ENCODE data around the gene ZBTB44. TPM values are rescaled to one million over a fixed set of nuclear protein-coding genes. Genes with fewer than 3 reads are reported as not detected.
"Not testable (repeated sequence)": the region's sequence is repeated elsewhere in the genome, so short reads cannot be mapped to it uniquely, and the experiment has no call there.

ZBTB44 gene
- total RNA-seq, 1 donor, result 76.5 TPM

- H3K4me3 ChIP-seq (ENCODE audit: low read length), result no peak overlapping the region
- no peaks in the 10 kb centered on the region for H3K9me3 ChIP-seq (ENCODE audit: low read depth, low read length)
- H3K27me3 ChIP-seq (ENCODE audit: insufficient read depth, low read length), result no peaks in the 10 kb centered on the region
- H3K4me1 ChIP-seq (ENCODE audit: insufficient read depth, low read length), result peaks cover 23% of the 10 kb centered on the region
Observed at GRCh38 chr11:130247319-130247718, 67.4 kb downstream of the ZBTB44 start.

- Histone ChIP-seq H3K27me3 (ENCODE audit: insufficient read depth, low read length) (no peaks in the 10 kb centered on the region), H3K9me3 (ENCODE audit: low read depth, low read length) (no peaks in the 10 kb centered on the region), H3K4me3 (ENCODE audit: low read length) (no peak overlapping the region), H3K4me1 (ENCODE audit: insufficient read depth, low read length) (peaks cover 23% of the 10 kb centered on the region)
Observed at GRCh38 chr11:130246738-130247137, 68.0 kb downstream of the ZBTB44 start.

- H3K4me1 ChIP-seq (ENCODE audit: insufficient read depth, low read length), result peaks cover 23% of the 10 kb centered on the region
- no peaks in the 10 kb centered on the region for H3K27me3 ChIP-seq (ENCODE audit: insufficient read depth, low read length)
- no peaks in the 10 kb centered on the region for H3K9me3 ChIP-seq (ENCODE audit: low read depth, low read length)
- H3K4me3 ChIP-seq (ENCODE audit: low read length), result no peak overlapping the region
Observed at GRCh38 chr11:130246270-130246669, 68.4 kb downstream of the ZBTB44 start.

- H3K4me3 ChIP-seq (ENCODE audit: low read length); H3K9me3 ChIP-seq (ENCODE audit: low read depth, low read length); H3K27me3 ChIP-seq (ENCODE audit: insufficient read depth, low read length): not testable (repeated sequence)
- peaks cover 23% of the 10 kb centered on the region for H3K4me1 ChIP-seq (ENCODE audit: insufficient read depth, low read length)
Observed at GRCh38 chr11:130245375-130245774, 69.3 kb downstream of the ZBTB44 start.

- no peaks in the 10 kb centered on the region for H3K27me3 ChIP-seq (ENCODE audit: insufficient read depth, low read length)
- H3K4me3 ChIP-seq (ENCODE audit: low read length), result no peak overlapping the region
- H3K9me3 ChIP-seq (ENCODE audit: low read depth, low read length), result no peaks in the 10 kb centered on the region
- H3K4me1 ChIP-seq (ENCODE audit: insufficient read depth, low read length), result peaks cover 21% of the 10 kb centered on the region
Observed at GRCh38 chr11:130244848-130245247, 69.9 kb downstream of the ZBTB44 start.

GRCh38 chr11:130243816-130244215 lies 70.9 kb downstream of the ZBTB44 start:
- no peak overlapping the region for H3K4me3 ChIP-seq (ENCODE audit: low read length)
- peaks cover 15% of the 10 kb centered on the region for H3K4me1 ChIP-seq (ENCODE audit: insufficient read depth, low read length)
- H3K27me3 ChIP-seq (ENCODE audit: insufficient read depth, low read length), result no peaks in the 10 kb centered on the region
- H3K9me3 ChIP-seq (ENCODE audit: low read depth, low read length), result no peaks in the 10 kb centered on the region

- Histone ChIP-seq H3K9me3 (ENCODE audit: low read depth, low read length) (no peaks in the 10 kb centered on the region), H3K4me3 (ENCODE audit: low read length) (no peak overlapping the region), H3K4me1 (ENCODE audit: insufficient read depth, low read length) (peaks cover 11% of the 10 kb centered on the region), H3K27me3 (ENCODE audit: insufficient read depth, low read length) (no peaks in the 10 kb centered on the region)
Observed at GRCh38 chr11:130241713-130242112, 73.0 kb downstream of the ZBTB44 start.

- no peaks in the 10 kb centered on the region for H3K4me1 ChIP-seq (ENCODE audit: insufficient read depth, low read length)
- no peaks in the 10 kb centered on the region for H3K9me3 ChIP-seq (ENCODE audit: low read depth, low read length)
- no peak overlapping the region for H3K4me3 ChIP-seq (ENCODE audit: low read length)
- H3K27me3 ChIP-seq (ENCODE audit: insufficient read depth, low read length), result no peaks in the 10 kb centered on the region
Observed at GRCh38 chr11:130237282-130238006, 77.3 kb downstream of the ZBTB44 start.

- H3K4me3 ChIP-seq (ENCODE audit: low read length), result no peak overlapping the region
Observed at GRCh38 chr11:130234315-130234714, 80.4 kb downstream of the ZBTB44 start.

GRCh38 chr11:130233888-130234287 lies 80.8 kb downstream of the ZBTB44 start:
- not testable (repeated sequence) for H3K9me3 ChIP-seq (ENCODE audit: low read depth, low read length); H3K27me3 ChIP-seq (ENCODE audit: insufficient read depth, low read length); H3K4me3 ChIP-seq (ENCODE audit: low read length); H3K4me1 ChIP-seq (ENCODE audit: insufficient read depth, low read length)

More at GRCh38 chr11:130234315-130234714, 80.4 kb downstream of the ZBTB44 start:
- Histone ChIP-seq H3K27me3 (ENCODE audit: insufficient read depth, low read length) (no peaks in the 10 kb centered on the region), H3K9me3 (ENCODE audit: low read depth, low read length) (no peaks in the 10 kb centered on the region), H3K4me1 (ENCODE audit: insufficient read depth, low read length) (no peaks in the 10 kb centered on the region)

GRCh38 chr11:130233486-130233885 lies 81.2 kb downstream of the ZBTB44 start:
- not testable (repeated sequence) for H3K4me1 ChIP-seq (ENCODE audit: insufficient read depth, low read length); H3K4me3 ChIP-seq (ENCODE audit: low read length); H3K27me3 ChIP-seq (ENCODE audit: insufficient read depth, low read length); H3K9me3 ChIP-seq (ENCODE audit: low read depth, low read length)

- Histone ChIP-seq H3K4me1 (ENCODE audit: insufficient read depth, low read length) (no peaks in the 10 kb centered on the region), H3K4me3 (ENCODE audit: low read length) (no peak overlapping the region), H3K9me3 (ENCODE audit: low read depth, low read length) (no peaks in the 10 kb centered on the region), H3K27me3 (ENCODE audit: insufficient read depth, low read length) (no peaks in the 10 kb centered on the region)
Observed at GRCh38 chr11:130227373-130227772, 87.3 kb downstream of the ZBTB44 start.

- Histone ChIP-seq H3K27me3 (ENCODE audit: insufficient read depth, low read length) (no peaks in the 10 kb centered on the region), H3K4me3 (ENCODE audit: low read length) (no peak overlapping the region), H3K9me3 (ENCODE audit: low read depth, low read length) (no peaks in the 10 kb centered on the region), H3K4me1 (ENCODE audit: insufficient read depth, low read length) (no peaks in the 10 kb centered on the region)
Observed at GRCh38 chr11:130223291-130223971, 91.3 kb downstream of the ZBTB44 start.

GRCh38 chr11:130220311-130221035 lies 94.2 kb downstream of the ZBTB44 start:
- H3K4me3 ChIP-seq (ENCODE audit: low read length), result no peak overlapping the region
- no peaks in the 10 kb centered on the region for H3K27me3 ChIP-seq (ENCODE audit: insufficient read depth, low read length)
- H3K4me1 ChIP-seq (ENCODE audit: insufficient read depth, low read length), result no peaks in the 10 kb centered on the region
- H3K9me3 ChIP-seq (ENCODE audit: low read depth, low read length), result no peaks in the 10 kb centered on the region

- Histone ChIP-seq H3K4me3 (ENCODE audit: low read length) (no peak overlapping the region), H3K9me3 (ENCODE audit: low read depth, low read length) (no peaks in the 10 kb centered on the region), H3K27me3 (ENCODE audit: insufficient read depth, low read length) (no peaks in the 10 kb centered on the region), H3K4me1 (ENCODE audit: insufficient read depth, low read length) (no peaks in the 10 kb centered on the region)
Observed at GRCh38 chr11:130219148-130219547, 95.6 kb downstream of the ZBTB44 start.

Measured in mononuclear cell (primary cell).